ENCODE data around the gene FSTL1.

FSTL1 gene

GRCh38 chr3:120423432-120423831 is 27.4 kb downstream of the FSTL1 start:
- no peak for TF ChIP-seq CTCF (IDR thresholded peaks at IDR 0.05; ENCODE audit: control extremely low read depth, extremely low read depth, low read depth, missing control alignments)
- no peak for DNase-seq (ENCODE audit: extremely low spot score)
- ChIA-PET CTCF (interaction anchor here (1.2 to 4.9 kb wide), 2 partner anchors 56 to 179 kb away, joined by 3 to 35 read pairs; no protein-coding TSS in a partner anchor), POLR2A (no interaction called here)

- DNase-seq (ENCODE audit: extremely low spot score) = no peak
- POLR2A ChIA-PET = no interaction called here
- CTCF ChIA-PET = interaction anchor here (1.2 to 8.1 kb wide), 6 partner anchors 11 to 373 kb away, joined by 4 to 85 read pairs (median 6); no protein-coding TSS in a partner anchor
Observed at GRCh38 chr3:120421926-120422325, 28.9 kb downstream of the FSTL1 start.

GRCh38 chr3:120420928-120421551 is 29.8 kb downstream of the FSTL1 start:
- TF ChIP-seq CTCF (IDR thresholded peaks at IDR 0.05; ENCODE audit: control extremely low read depth, extremely low read depth, low read depth, missing control alignments) = no peak
- POLR2A ChIA-PET = no interaction called here
- no peak for DNase-seq (ENCODE audit: extremely low spot score)

More at GRCh38 chr3:120421926-120422325, 28.9 kb downstream of the FSTL1 start:
- TF ChIP-seq CTCF (IDR thresholded peaks at IDR 0.05; ENCODE audit: control extremely low read depth, extremely low read depth, low read depth, missing control alignments) = no peak

GRCh38 chr3:120420360-120420759 is 30.4 kb downstream of the FSTL1 start:
- TF ChIP-seq CTCF (IDR thresholded peaks at IDR 0.05; ENCODE audit: control extremely low read depth, extremely low read depth, low read depth, missing control alignments) = no peak
- no peak for DNase-seq (ENCODE audit: extremely low spot score)
- ChIA-PET POLR2A (no interaction called here), CTCF (interaction anchor here (1.1 to 8.1 kb wide), 5 partner anchors 14 to 375 kb away, joined by 3 to 85 read pairs (median 35); no protein-coding TSS in a partner anchor)

More at GRCh38 chr3:120420928-120421551, 29.8 kb downstream of the FSTL1 start:
- CTCF ChIA-PET = interaction anchor here (1.2 to 8.1 kb wide), 7 partner anchors 12 to 374 kb away, joined by 4 to 85 read pairs (median 6); no protein-coding TSS in a partner anchor

- ChIA-PET CTCF (interaction anchor here (1.1 to 8.1 kb wide), 9 partner anchors 11 to 375 kb away, joined by 3 to 85 read pairs (median 20); partner anchors contain the start of gene NDUFB4), POLR2A (no interaction called here)
Observed at GRCh38 chr3:120419797-120420196, 31.0 kb downstream of the FSTL1 start.

More at GRCh38 chr3:120419797-120420196, 31.0 kb downstream of the FSTL1 start:
- TF ChIP-seq CTCF (IDR thresholded peaks at IDR 0.05; ENCODE audit: control extremely low read depth, extremely low read depth, low read depth, missing control alignments) = no peak
- DNase-seq (ENCODE audit: extremely low spot score) = no peak
